PFSK-1 (cell line): Measurements from ENCODE around the gene PEMT.

ENCODE experiments used
- FOXP2 ChIP-seq: optimal IDR thresholded peaks from 2 replicates; pipeline ENCODE3; 2011; ENCODE audit warnings: borderline replicate concordance, control low read depth, inconsistent platforms; ENCODE audit not compliant: insufficient read depth; ENCODE audit errors: extremely low read length, extremely low read depth
- POLR2AphosphoS5 ChIP-seq: IDR thresholded peaks from 2 replicates; pipeline ENCODE4 v1.6.1; 2012; ENCODE audit warnings: low read depth, mild to moderate bottlenecking, control low read depth, low read length, moderate library complexity
- REST ChIP-seq, 2 experiments: IDR thresholded peaks; 2 replicates each; pipeline versions ENCODE4 v1.6.1 to v1.8.0; 2011 to 2012; ENCODE audit warnings: low read depth in 2 of 2, low read length in 2 of 2, control low read depth in 1 of 2, inconsistent platforms in 1 of 2, mild to moderate bottlenecking in 1 of 2, moderate library complexity in 1 of 2; ENCODE audit not compliant: insufficient read depth in 1 of 2
- SIN3A ChIP-seq: IDR thresholded peaks from 2 replicates; pipeline ENCODE4 v1.6.1; 2012; ENCODE audit warnings: mild to moderate bottlenecking, low read length, moderate library complexity, borderline replicate concordance; ENCODE audit not compliant: insufficient read depth
- TAF1 ChIP-seq: IDR thresholded peaks from 2 replicates; pipeline ENCODE4 v1.6.1; 2012; ENCODE audit warnings: low read length, control low read depth, borderline replicate concordance; ENCODE audit not compliant: insufficient read depth

The PEMT gene

DNA sequence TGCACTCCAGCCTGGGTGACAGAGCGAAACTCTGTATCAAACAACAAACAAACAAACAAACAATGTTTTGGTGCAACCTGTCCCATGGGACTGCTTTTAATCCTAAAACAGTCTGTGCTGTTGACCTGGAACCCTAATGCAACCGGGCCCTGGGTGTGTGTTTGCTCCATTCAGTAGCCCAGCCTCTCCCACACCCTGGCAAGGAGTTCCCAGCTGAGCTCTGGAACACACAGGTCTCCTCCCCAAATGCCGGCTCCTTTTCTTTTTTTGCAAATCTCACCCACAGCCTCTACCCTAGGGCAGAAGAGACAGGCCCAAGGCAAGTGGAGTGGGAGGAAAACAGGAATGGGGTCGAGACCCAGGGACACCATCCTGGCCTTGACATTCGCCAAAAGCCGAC is 65.6 kb downstream of the PEMT start:
- no peak for TF ChIP-seq POLR2AphosphoS5
- no peak for TF ChIP-seq SIN3A
- TF ChIP-seq FOXP2 = no peak
- TF ChIP-seq TAF1 = no peak
- no peak for TF ChIP-seq REST (IDR thresholded peaks at IDR 0.05; ENCODE audit: insufficient read depth in 1 of 2, low read depth in 2 of 2, low read length in 2 of 2)

DNA sequence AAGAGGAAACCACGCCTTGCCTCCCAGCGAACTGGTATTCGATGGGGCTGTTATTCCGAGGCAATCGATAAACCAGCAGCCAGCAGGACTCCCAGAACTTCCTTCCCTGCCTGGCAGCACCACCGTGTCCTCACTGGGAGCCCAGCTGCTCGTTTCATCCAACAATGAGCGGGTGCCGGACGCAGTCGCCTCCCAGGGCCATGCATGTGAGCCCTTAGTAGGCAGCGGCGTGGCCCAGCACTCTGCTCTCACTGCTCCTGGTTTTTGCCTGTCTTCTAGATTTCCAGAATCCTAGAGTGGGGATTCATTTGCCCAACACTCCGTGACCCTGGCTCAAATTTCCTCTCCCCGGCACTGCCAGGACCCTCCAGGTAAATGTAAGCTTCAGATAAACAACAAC is 66.2 kb downstream of the PEMT start:
- TF ChIP-seq TAF1 (no peak), POLR2AphosphoS5 (no peak), REST (IDR thresholded peaks at IDR 0.05; ENCODE audit: insufficient read depth in 1 of 2, low read depth in 2 of 2, low read length in 2 of 2) (no peak), SIN3A (no peak), FOXP2 (no peak)

DNA sequence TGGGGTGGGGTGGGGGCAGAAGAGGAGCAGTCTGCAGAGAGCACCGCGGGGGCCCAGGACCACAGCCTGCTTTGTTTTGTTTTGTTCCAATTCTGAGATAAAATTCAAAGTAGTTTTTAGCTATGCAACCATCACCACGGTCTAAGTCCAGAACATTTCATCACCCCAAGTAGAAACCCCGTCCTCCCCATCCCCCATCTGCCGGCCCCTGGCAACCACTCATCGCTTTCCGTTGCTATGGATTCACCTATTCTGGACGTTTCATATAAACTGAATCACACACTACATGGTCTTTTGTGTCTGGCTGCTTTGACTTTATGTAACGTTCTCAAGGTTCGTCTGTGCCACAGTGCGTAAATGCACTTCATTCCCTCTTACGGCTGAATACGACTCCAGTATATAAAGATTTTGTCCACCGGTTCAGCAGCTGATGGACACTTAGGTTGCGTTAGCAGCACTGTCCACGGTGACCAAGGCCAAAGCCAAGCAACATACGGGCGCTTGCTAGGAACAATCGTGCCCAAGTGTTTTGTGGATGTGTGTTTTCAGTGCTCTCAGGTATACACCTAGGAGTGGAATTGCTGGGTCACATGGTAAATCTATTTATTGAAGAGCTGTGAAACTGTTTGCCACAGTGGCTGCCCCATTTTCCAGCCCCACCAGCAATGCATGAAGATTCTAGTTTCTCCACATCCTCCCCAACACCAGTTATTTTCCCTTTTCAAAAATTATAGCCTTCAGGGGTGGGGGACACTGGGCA is 67.6 kb downstream of the PEMT start:
- TF ChIP-seq SIN3A = no peak
- no peak for TF ChIP-seq POLR2AphosphoS5
- no peak for TF ChIP-seq TAF1
- no peak for TF ChIP-seq REST (IDR thresholded peaks at IDR 0.05; ENCODE audit: insufficient read depth in 1 of 2, low read depth in 2 of 2, low read length in 2 of 2)
- TF ChIP-seq FOXP2 = no peak

- no peak for TF ChIP-seq REST (IDR thresholded peaks at IDR 0.05; ENCODE audit: insufficient read depth in 1 of 2, low read depth in 2 of 2, low read length in 2 of 2)
- no peak for TF ChIP-seq TAF1
- TF ChIP-seq FOXP2 = no peak
- TF ChIP-seq SIN3A = no peak
- no peak for TF ChIP-seq POLR2AphosphoS5
Observed at GRCh38 chr17:17523001-17523730, 68.3 kb downstream of the PEMT start.
